H1 (cell line): Measurements from ENCODE around the gene FIZ1. TPM values are rescaled to one million over a fixed set of nuclear protein-coding genes. Genes with fewer than 3 reads are reported as not detected.

ENCODE experiments used
- CTCF ChIA-PET: fragments of 300-600 bp; sonication (Branson Sonifier 250); formaldehyde crosslinking; loops from one replicate; lab custom pipeline; 2021; ENCODE audit not compliant: partially characterized antibody; lab: Charles Lee
- POLR2A ChIA-PET: fragments of 300-600 bp; sonication (Branson Sonifier 250); formaldehyde crosslinking; loops from one replicate; lab custom pipeline; 2021; ENCODE audit warnings: inconsistent platforms; ENCODE audit not compliant: partially characterized antibody; lab: Charles Lee
- DNase-seq, 2 experiments: peaks; one replicate each; pipeline versions ENCODE4 v3.0.0 to v3.0.0-alpha.2; 2010 to 2022; ENCODE audit warnings: low spot score in 2 of 2, low read depth in 1 of 2, mixed read lengths in 1 of 2
- FAIRE-seq: peaks from 2 replicates; lab custom pipeline; 2011; peaks lifted over from hg19 to GRCh38; lab: Jason Lieb, UNC
- H2AFZ ChIP-seq: 2 replicates; pipeline ENCODE4 v1.8.1; 2012; ENCODE audit warnings: low read length, inconsistent platforms
- H2AK5ac ChIP-seq: 2 replicates; pipeline ENCODE4 v1.6.1; 2013; ENCODE audit warnings: low read depth, low read length
- H2BK120ac ChIP-seq: replicated peaks from 2 replicates; pipeline ENCODE3; 2013; ENCODE audit warnings: low read depth, low read length, inconsistent platforms
- H2BK12ac ChIP-seq: 2 replicates; pipeline ENCODE4 v1.6.1; 2013; ENCODE audit warnings: low read depth, low read length
- H2BK15ac ChIP-seq: 2 replicates; pipeline ENCODE4 v1.6.1; 2013; ENCODE audit warnings: low read length
- H2BK20ac ChIP-seq: 2 replicates; pipeline ENCODE4 v1.6.1; 2013; ENCODE audit warnings: low read length
- H2BK5ac ChIP-seq: 2 replicates; pipeline ENCODE4 v1.6.1; 2013; ENCODE audit warnings: low read depth, low read length
- H3K14ac ChIP-seq: 2 replicates; pipeline ENCODE4 v1.6.1; 2013; ENCODE audit warnings: inconsistent platforms; ENCODE audit not compliant: insufficient read length
- H3K18ac ChIP-seq: 2 replicates; pipeline ENCODE4 v1.6.1; 2013; ENCODE audit warnings: low read length; ENCODE audit errors: extremely low read depth
- H3K23ac ChIP-seq: 2 replicates; pipeline ENCODE4 v1.6.1; 2013; ENCODE audit warnings: inconsistent platforms; ENCODE audit not compliant: insufficient read length
- H3K23me2 ChIP-seq: 2 replicates; pipeline ENCODE4 v1.6.1; 2013; ENCODE audit warnings: low read depth, low read length
- H3K27ac ChIP-seq: 2 replicates; pipeline ENCODE4 v1.6.1; 2011; ENCODE audit warnings: low read depth, low read length, inconsistent platforms
- H3K27me3 ChIP-seq, 4 experiments: replicated peaks in 1 of 4; 1 replicate in 1 of 4; 2 replicates in 3 of 4; pipeline versions ENCODE4 v1.6.1 to v1.8.1; 2011 to 2013; ENCODE audit warnings: low read length in 3 of 4, mild to moderate bottlenecking in 3 of 4, inconsistent platforms in 2 of 4, mixed read lengths in 2 of 4, moderate library complexity in 1 of 4; ENCODE audit not compliant: control insufficient read depth in 3 of 4, insufficient read depth in 3 of 4; ENCODE audit errors: extremely low read depth in 1 of 4
- H3K36me3 ChIP-seq, 4 experiments: 2 replicates each; pipeline versions ENCODE4 v1.6.1 to v1.8.1; 2011 to 2013; ENCODE audit warnings: mild to moderate bottlenecking in 4 of 4, low read length in 3 of 4, moderate library complexity in 2 of 4, control low read depth in 1 of 4, inconsistent platforms in 1 of 4; ENCODE audit not compliant: insufficient read depth in 4 of 4, control insufficient read depth in 2 of 4
- H3K4ac ChIP-seq: replicated peaks from 2 replicates; pipeline ENCODE3; 2013; ENCODE audit warnings: low read length, low read depth, mixed read lengths, inconsistent platforms; ENCODE audit not compliant: insufficient read length
- H3K4me1 ChIP-seq, 4 experiments: replicated peaks in 1 of 4; 1 replicate in 1 of 4; 2 replicates in 3 of 4; pipeline versions ENCODE4 v1.6.1 to v1.8.1; 2011 to 2013; ENCODE audit warnings: low read length in 3 of 4, inconsistent platforms in 2 of 4, mixed read lengths in 1 of 4; ENCODE audit not compliant: insufficient read depth in 4 of 4, control insufficient read depth in 3 of 4
- H3K4me2 ChIP-seq, 2 experiments: 2 replicates each; pipeline versions ENCODE4 v1.6.1 to v1.8.1; 2011 to 2013; ENCODE audit warnings: low read depth in 2 of 2, low read length in 2 of 2, control low read depth in 1 of 2, inconsistent platforms in 1 of 2, mild to moderate bottlenecking in 1 of 2; ENCODE audit not compliant: insufficient read depth in 1 of 2
- H3K4me3 ChIP-seq, 4 experiments: fragments of 200-600, 300-600 bp in 1 of 4; sonication (generic), shearing (Covaris generic), sonication (Bioruptor Twin) in 1 of 4; 2 replicates each; pipeline versions ENCODE4 v1.5.1 to v1.8.1; 2011 to 2016; ENCODE audit warnings: low read length in 4 of 4, low read depth in 3 of 4, control low read depth in 2 of 4, inconsistent platforms in 2 of 4, mild to moderate bottlenecking in 2 of 4, mixed read lengths in 1 of 4, moderate library complexity in 1 of 4; ENCODE audit not compliant: insufficient read depth in 2 of 4; ENCODE audit errors: extremely low read depth in 1 of 4
- H3K56ac ChIP-seq: replicated peaks from 2 replicates; pipeline ENCODE3; 2013; ENCODE audit warnings: low read depth, mild to moderate bottlenecking, mixed read lengths, low read length, inconsistent platforms; ENCODE audit not compliant: insufficient read length
- H3K79me1 ChIP-seq: 2 replicates; pipeline ENCODE4 v1.6.1; 2013; ENCODE audit warnings: low read depth, low read length, control low read depth
- H3K79me2 ChIP-seq, 2 experiments: 2 replicates each; pipeline versions ENCODE4 v1.6.1 to v1.8.1; 2012 to 2013; ENCODE audit warnings: low read length in 2 of 2, mild to moderate bottlenecking in 2 of 2, inconsistent platforms in 1 of 2; ENCODE audit not compliant: insufficient read depth in 2 of 2, control insufficient read depth in 1 of 2
- H3K9ac ChIP-seq, 4 experiments: replicated peaks in 1 of 4; 1 replicate in 1 of 4; 2 replicates in 3 of 4; pipeline versions ENCODE4 v1.6.1 to v1.8.1; 2011 to 2013; ENCODE audit warnings: low read depth in 3 of 4, low read length in 3 of 4, control low read depth in 2 of 4, mild to moderate bottlenecking in 2 of 4, moderate library complexity in 2 of 4, inconsistent platforms in 1 of 4; ENCODE audit errors: extremely low read depth in 1 of 4
- H3K9me3 ChIP-seq, 2 experiments: 2 replicates each; pipeline versions ENCODE4 v1.6.1 to v1.8.1; 2012 to 2013; ENCODE audit warnings: mild to moderate bottlenecking in 2 of 2, moderate library complexity in 2 of 2, control low read depth in 1 of 2, inconsistent platforms in 1 of 2, low read depth in 1 of 2, low read length in 1 of 2, mixed read lengths in 1 of 2; ENCODE audit not compliant: insufficient read depth in 2 of 2
- H4K20me1 ChIP-seq, 2 experiments: replicated peaks in 1 of 2; 2 replicates each; pipeline versions ENCODE3 to v1.8.1; 2011 to 2013; ENCODE audit warnings: inconsistent platforms in 2 of 2, low read length in 2 of 2, mild to moderate bottlenecking in 1 of 2; ENCODE audit not compliant: insufficient read depth in 2 of 2, control insufficient read depth in 1 of 2
- H4K5ac ChIP-seq: 2 replicates; pipeline ENCODE4 v1.6.1; 2013; ENCODE audit warnings: low read length, low read depth, mixed read lengths, inconsistent platforms; ENCODE audit not compliant: insufficient read length
- H4K8ac ChIP-seq: 2 replicates; pipeline ENCODE4 v1.8.0; 2013; ENCODE audit warnings: mild to moderate bottlenecking, moderate library complexity, low read length, inconsistent platforms; ENCODE audit not compliant: insufficient read depth; ENCODE audit errors: extremely low read depth
- H4K91ac ChIP-seq: replicated peaks from 2 replicates; pipeline ENCODE3; 2013; ENCODE audit warnings: low read length, mixed read lengths, inconsistent platforms; ENCODE audit not compliant: insufficient read length
- ASH2L ChIP-seq: fragments of 200-600, 300-600 bp; sonication (generic); IDR thresholded peaks from one replicate; pipeline ENCODE4 v1.7.1; 2017; ENCODE audit warnings: low read length
- CHD1 ChIP-seq: IDR thresholded peaks from 2 replicates; pipeline ENCODE4 v1.6.1; 2012; ENCODE audit warnings: low read depth, low read length, improper control_type of control experiment
- EP300 ChIP-seq, 2 experiments: IDR thresholded peaks; 1 replicate in 1 of 2; 2 replicates in 1 of 2; pipeline ENCODE4 v1.6.1; 2011 to 2012; ENCODE audit warnings: low read depth in 2 of 2, low read length in 2 of 2, mild to moderate bottlenecking in 2 of 2, borderline replicate concordance in 1 of 2, inconsistent platforms in 1 of 2, moderate library complexity in 1 of 2
- FOSL1 ChIP-seq: IDR thresholded peaks from 2 replicates; pipeline ENCODE4 v1.6.1; 2011; ENCODE audit warnings: mild to moderate bottlenecking, low read depth, low read length, moderate library complexity; ENCODE audit not compliant: insufficient read depth
- GABPA ChIP-seq: IDR thresholded peaks from 2 replicates; pipeline ENCODE4 v1.6.1; 2011; ENCODE audit warnings: mild to moderate bottlenecking, low read length, moderate library complexity, borderline replicate concordance; ENCODE audit not compliant: insufficient read depth
- HDAC2 ChIP-seq, 2 experiments: fragments of 300-600 bp in 1 of 2; sonication (generic) in 1 of 2; IDR thresholded peaks; 2 replicates each; pipeline ENCODE4 v1.6.1; 2011 to 2012; ENCODE audit warnings: low read depth in 2 of 2, low read length in 2 of 2, mild to moderate bottlenecking in 2 of 2, moderate library complexity in 2 of 2, borderline replicate concordance in 1 of 2, inconsistent platforms in 1 of 2
- NRF1 ChIP-seq: IDR thresholded peaks from 2 replicates; pipeline ENCODE4 v1.6.1; 2011; ENCODE audit warnings: mild to moderate bottlenecking, low read depth, low read length, improper control_type of control experiment
- PHF8 ChIP-seq: fragments of 200-600 bp; sonication (generic); conservative IDR thresholded peaks from 2 replicates; pipeline ENCODE4 v1.7.1; 2012; ENCODE audit warnings: low read depth, mild to moderate bottlenecking, inconsistent platforms, low read length, moderate library complexity
- TCF12 ChIP-seq: IDR thresholded peaks from 2 replicates; pipeline ENCODE4 v1.6.1; 2011; ENCODE audit warnings: low read depth, mild to moderate bottlenecking, low read length
- WGBS, 2 experiments: shearing (Covaris generic) in 1 of 2; methylation state at CpG; one replicate each; pipeline versions ENCODE4 v1.1.6 to v1.1.7; 2013 to 2015; ENCODE audit warnings: low lambda C conversion rate in 2 of 2, mixed read lengths in 2 of 2, inconsistent platforms in 1 of 2, low coverage in 1 of 2, missing lambda C conversion rate in 1 of 2; ENCODE audit not compliant: insufficient replicate concordance in 2 of 2, insufficient coverage in 1 of 2, insufficient read length in 1 of 2; ENCODE audit errors: extremely low coverage in 1 of 2, missing lambda C conversion rate in 1 of 2; 5-methylcytosine and 5-hydroxymethylcytosine counted together
- polyA plus RNA-seq, 7 experiments: library from polyadenylated mRNA; depleted of rRNA in 3 of 7; stranded (reverse) in 5 of 7; unstranded in 2 of 7; fragments of >200 nt in 5 of 7; fragments of 200-250 nt in 2 of 7; gene quantifications; 1 replicate in 5 of 7; 2 replicates in 1 of 7; 4 replicates in 1 of 7; pipeline versions ENCODE4 v1.2.1 to v1.2.3, GENCODE V29; 2011 to 2013; ENCODE audit warnings: missing spikeins in 2 of 7, mixed read lengths in 2 of 7
- total RNA-seq: library from RNA; stranded (reverse); fragmentation: NEBNext Ultra II Directional; extraction: Animal tissue kit (Norgen Biotek cat#: 25700); gene quantifications from 2 replicates; pipeline ENCODE4 v1.2.1, GENCODE V29; 2021
- TF ChIP-seq, protein P1 (sequence below): IDR thresholded peaks from 2 replicates; pipeline ENCODE4 v1.6.1; 2011; ENCODE audit warnings: low read depth, mild to moderate bottlenecking, low read length; ENCODE audit not compliant: insufficient read depth

The FIZ1 gene
- total and polyA plus RNA-seq, 2 of the 8 experiments (the other 6 are each of a cell fraction or from before 2014, with no cell fraction given), result 9.1 to 18.5 TPM

DNA sequence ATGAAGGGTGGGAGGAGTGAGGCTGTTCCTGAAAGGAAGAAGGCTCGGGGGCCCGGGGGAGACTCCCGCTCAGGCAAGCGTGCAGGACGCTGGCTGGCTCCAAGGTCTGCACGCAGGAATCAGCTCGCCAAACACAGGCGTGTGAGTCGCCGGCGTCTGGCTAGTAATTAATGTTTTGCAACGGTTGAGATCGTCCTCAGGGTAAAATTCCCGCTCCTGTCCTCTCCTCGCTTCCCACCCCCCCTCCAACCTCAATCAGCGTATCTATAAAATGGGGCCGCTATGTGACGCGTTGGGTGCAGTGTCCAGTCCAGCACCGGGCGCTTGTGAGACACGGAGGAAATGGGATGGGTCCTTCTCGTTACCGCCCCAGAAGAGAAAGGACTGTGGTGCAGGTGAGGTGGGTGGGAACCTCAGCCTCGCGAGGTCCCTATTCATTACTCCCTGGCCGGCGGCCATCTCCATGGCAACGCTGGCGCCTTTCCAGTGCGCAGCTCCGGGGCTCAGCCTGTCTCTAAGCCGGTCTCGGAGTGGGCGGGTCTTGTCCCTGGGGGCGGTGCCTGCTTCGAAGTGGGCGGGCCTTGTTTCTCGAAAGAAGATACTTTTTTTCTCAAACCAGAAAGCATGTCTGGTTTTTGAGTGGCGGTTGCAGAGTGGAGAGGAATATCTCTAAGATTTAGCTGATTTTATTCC lies 12.2 kb downstream of the FIZ1 start:
- Histone ChIP-seq H2BK12ac (no peak overlapping the region), H3K36me3 (no peaks in the 10 kb centered on the region), H3K56ac (no peak overlapping the region), H2AK5ac (no peak overlapping the region), H3K23me2 (peaks cover 11% of the 10 kb centered on the region), H4K5ac (no peak overlapping the region), H2BK5ac (no peak overlapping the region), H3K23ac (no peak overlapping the region), H3K9ac (0 out of 7 replicates have a peak overlapping the region, but pooled peaks of 2 of the 4 experiments have one; percentile 8 to 20), H3K4me1 (peaks cover 0 to 8% (median 5%) of the 10 kb centered on the region in 4 experiments; a peak in 6 of 7 replicates), H2BK20ac (no peak overlapping the region), H3K27ac (no peak overlapping the region), H3K79me2 (no peaks in the 10 kb centered on the region), H3K27me3 (no peaks in the 10 kb centered on the region; a peak in 1 of 7 replicates), H4K91ac (no peak overlapping the region), H2AFZ (0 out of 2 replicates have a peak overlapping the region, but pooled peaks have one; percentile 59), H3K4ac (no peak overlapping the region), H3K9me3 (no peaks in the 10 kb centered on the region), H3K14ac (no peak overlapping the region), H3K18ac (peak overlapping the region; percentile 60), H3K79me1 (no peaks in the 10 kb centered on the region), H2BK15ac (no peak overlapping the region), H4K8ac (no peak overlapping the region), H3K4me2 (peak overlapping the region; percentile 73 to 74), H3K4me3 (peak overlapping the region; percentile 43 to 61 (median 50)), H4K20me1 (no peaks in the 10 kb centered on the region), H2BK120ac (no peak overlapping the region)
- FAIRE-seq (peak; percentile 92), DNase-seq (peak; percentile 84 to 99)
- POLR2A ChIA-PET, result interaction anchor here (1.4 to 5.5 kb wide), 5 partner anchors 11 to 52 kb away, joined by 3 to 42 read pairs (median 6); partner anchors contain the start of genes FIZ1 and ZNF524
- CTCF ChIA-PET, result interaction anchor here (0.9 to 1.4 kb wide), 3 partner anchors 12 to 46 kb away, joined by 3 to 4 read pairs (median 3); partner anchors contain the start of genes FIZ1 and ZNF524
- WGBS, 2 experiments, result 3% methylated on average over 40 of the region's 40 CpGs; no CpG with 5 or more reads in 1 of the 2 experiments
- TF ChIP-seq CHD1 (no peak), ASH2L (peak; percentile 35), EP300 (IDR thresholded peaks at IDR 0.05; ENCODE audit: borderline replicate concordance in 1 of 2, low read depth in 2 of 2, low read length in 2 of 2) (no peak), PHF8 (no peak), GABPA (no peak), FOSL1 (no peak), HDAC2 (IDR thresholded peaks at IDR 0.05; ENCODE audit: borderline replicate concordance in 1 of 2, low read depth in 2 of 2, low read length in 2 of 2) (0 out of 4 replicates have a peak, but pooled peaks of 1 of the 2 experiments have one; percentile 59), NRF1 (peak; percentile 52), TCF12 (0 out of 2 replicates have a peak, but pooled peaks have one; percentile 12)
- TF ChIP-seq, protein P1, sequence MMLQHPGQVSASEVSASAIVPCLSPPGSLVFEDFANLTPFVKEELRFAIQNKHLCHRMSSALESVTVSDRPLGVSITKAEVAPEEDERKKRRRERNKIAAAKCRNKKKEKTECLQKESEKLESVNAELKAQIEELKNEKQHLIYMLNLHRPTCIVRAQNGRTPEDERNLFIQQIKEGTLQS, result no peak
